K562 treated with DMSO at 1 percent for 4 hours (cell line): ENCODE data around the gene KCNC3. TPM values are rescaled to one million over a fixed set of nuclear protein-coding genes. Genes with fewer than 3 reads are reported as not detected.

Source experiments
- total RNA-seq: library from RNA; unstranded; fragments of 300-600 nt; gene quantifications from 2 replicates; pipeline ENCODE4 v1.2.3, GENCODE V29; 2022; ENCODE audit not compliant: insufficient read depth

Gene KCNC3
- 4.1 and 10.0 TPM in 2 replicates for total RNA-seq

DNA sequence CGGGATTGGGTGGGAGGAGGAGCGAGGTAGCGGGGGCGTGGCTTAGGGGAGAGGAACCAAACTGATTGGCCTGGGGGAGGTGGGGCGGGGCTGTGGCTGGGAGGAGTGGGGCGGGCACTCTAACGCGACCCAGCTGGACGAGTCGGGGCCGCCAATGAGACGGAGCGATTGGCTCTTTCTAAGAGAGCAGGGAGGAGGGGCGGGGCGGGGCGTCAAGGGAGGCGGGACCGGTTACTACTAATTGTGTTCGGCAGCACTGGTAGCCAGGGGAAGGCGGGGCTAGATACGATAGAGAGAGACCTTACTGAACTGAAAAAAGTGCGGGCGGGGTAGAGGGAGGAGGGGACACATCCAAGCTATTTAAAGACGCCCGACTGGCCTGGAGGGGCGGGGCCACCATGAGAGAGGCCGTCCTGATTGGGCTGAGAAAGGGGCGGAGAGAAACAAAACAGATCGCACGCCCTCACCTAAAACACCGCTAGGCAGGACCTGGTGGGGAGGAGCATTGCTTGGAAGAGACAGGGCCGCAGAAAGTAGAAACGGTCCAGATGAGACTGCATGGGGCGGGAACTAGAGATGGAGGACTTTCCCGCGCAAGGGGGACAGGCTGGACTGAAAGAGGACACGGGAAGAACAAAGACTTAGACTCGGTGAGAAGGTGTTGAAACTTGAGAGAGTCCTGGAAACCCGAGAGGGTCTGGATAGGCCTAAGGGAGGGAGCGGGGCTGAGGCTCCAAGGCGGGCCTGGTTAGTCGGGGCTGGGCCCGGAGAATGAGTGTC is at the start of gene KCNC3:
KCNC3 (minus strand) TSS at position 232 of the 780 bp plus-strand sequence. CDS start 295 bp downstream, outside the sequence.

DNA sequence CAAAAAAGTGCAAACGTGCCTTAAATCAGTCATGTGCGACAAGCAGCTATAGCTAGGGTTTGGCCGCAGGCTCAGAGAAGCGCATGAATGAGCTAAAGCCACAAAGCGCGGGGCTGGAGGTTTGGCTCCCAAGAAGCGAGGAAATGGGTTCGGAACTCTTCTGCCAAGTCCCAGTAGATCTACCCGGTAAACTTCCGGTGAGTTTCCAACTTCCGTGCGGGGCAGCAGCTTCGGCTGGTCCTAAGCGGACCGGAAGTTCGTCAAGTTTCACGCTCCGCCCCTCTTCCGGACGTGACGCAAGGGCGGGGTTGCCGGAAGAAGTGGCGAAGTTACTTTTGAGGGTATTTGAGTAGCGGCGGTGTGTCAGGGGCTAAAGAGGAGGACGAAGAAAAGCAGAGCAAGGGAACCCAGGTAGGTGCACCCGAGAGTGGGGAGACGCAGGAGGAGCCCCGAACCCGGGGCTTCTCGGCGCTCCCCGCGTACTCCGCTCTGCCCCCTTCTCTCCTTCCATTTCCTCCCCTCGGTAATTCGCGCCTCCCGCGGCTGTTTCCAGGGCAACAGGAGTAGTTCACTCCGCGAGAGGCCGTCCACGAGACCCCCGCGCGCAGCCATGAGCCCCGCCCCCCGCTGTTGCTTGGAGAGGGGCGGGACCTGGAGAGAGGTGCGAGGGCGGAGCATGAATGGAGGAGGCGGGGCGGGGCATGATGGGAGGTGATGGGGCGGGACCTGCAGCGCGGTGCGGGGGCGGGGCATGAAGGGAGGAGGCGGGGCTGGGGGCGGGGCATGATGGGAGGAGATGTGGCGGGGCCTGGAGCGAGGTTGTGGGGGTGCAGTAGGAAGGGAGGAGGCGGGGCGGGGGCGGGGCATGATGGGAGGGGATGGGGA is 47.2 kb upstream of the KCNC3 start, which contains the start of gene NR1H2:
NR1H2 (plus strand) TSS at position 292 of the 885 bp plus-strand sequence. CDS start 1,149 bp downstream, outside the sequence.

GRCh38 chr19:50365434-50366306 is 36.5 kb upstream of the KCNC3 start, which contains the start of gene NAPSA:
TSS of gene NAPSA (minus strand) at chr19:50365639. CDS start at chr19:50365621, 18 bp downstream.

Other genes starting within 250 kb of the KCNC3 start
- not detected in 2 replicates for gene IZUMO2, start 166.1 kb downstream of the KCNC3 start, total RNA-seq
- gene MYH14, start 125.8 kb downstream of the KCNC3 start, total RNA-seq: 1.3 and 1.9 TPM in 2 replicates
- gene NAPSA, start 36.3 kb upstream of the KCNC3 start, total RNA-seq: 1.0 and 1.5 TPM in 2 replicates
- gene NR1H2, start 47.1 kb upstream of the KCNC3 start, total RNA-seq: 66.0 and 68.6 TPM in 2 replicates
- gene POLD1, start 55.0 kb upstream of the KCNC3 start, total RNA-seq: 234 and 239 TPM in 2 replicates
- gene SPIB, start 89.6 kb upstream of the KCNC3 start, total RNA-seq: 1.0 and 2.9 TPM in 2 replicates
- gene MYBPC2, start 103.5 kb upstream of the KCNC3 start, total RNA-seq: not detected in 2 replicates
- 61.9 and 66.2 TPM in 2 replicates for gene EMC10, start 147.1 kb upstream of the KCNC3 start, total RNA-seq
- 2.1 and 3.8 TPM in 2 replicates for gene GARIN5A, start 147.5 kb upstream of the KCNC3 start, total RNA-seq
- gene JOSD2, start 181.8 kb upstream of the KCNC3 start, total RNA-seq: 4.8 and 9.5 TPM in 2 replicates
- gene ASPDH, start 184.5 kb upstream of the KCNC3 start, total RNA-seq: 2.8 TPM in 1 of 2 replicates, not detected in the other
- gene LRRC4B, start 239.1 kb upstream of the KCNC3 start, total RNA-seq: 6.0 and 7.0 TPM in 2 replicates